Astrocyte (in vitro differentiated cells and primary cell): ENCODE data around the gene DNAJC11. TPM values are rescaled to one million over a fixed set of nuclear protein-coding genes. Genes with fewer than 3 reads are reported as not detected.

ENCODE experiments used
- DNase-seq: peaks from one replicate; pipeline ENCODE4 v3.0.0-alpha.2; 2010; ENCODE audit warnings: low read depth
- FAIRE-seq: peaks from 2 replicates; lab custom pipeline; 2011; peaks lifted over from hg19 to GRCh38; lab: Jason Lieb, UNC
- H2AFZ ChIP-seq: 2 replicates; pipeline ENCODE4 v1.6.0; 2012; ENCODE audit warnings: low read depth, low read length, inconsistent platforms
- H3K27ac ChIP-seq: 2 replicates; pipeline ENCODE4 v1.5.1; 2011; ENCODE audit warnings: low read depth, low read length, inconsistent platforms
- H3K27me3 ChIP-seq: 2 replicates; pipeline ENCODE4 v1.6.0; 2011; ENCODE audit warnings: low read length, inconsistent platforms; ENCODE audit not compliant: insufficient read depth
- H3K36me3 ChIP-seq: 2 replicates; pipeline ENCODE4 v1.5.1; 2011; ENCODE audit warnings: low read length, inconsistent platforms; ENCODE audit not compliant: insufficient read depth
- H3K4me1 ChIP-seq: 2 replicates; pipeline ENCODE4 v1.5.1; 2011; ENCODE audit warnings: low read length, inconsistent platforms; ENCODE audit not compliant: insufficient read depth
- H3K4me2 ChIP-seq: 2 replicates; pipeline ENCODE4 v1.6.0; 2012; ENCODE audit warnings: low read length, inconsistent platforms
- H3K4me3 ChIP-seq: 2 replicates; pipeline ENCODE4 v1.5.1; 2011; ENCODE audit warnings: low read depth, mild to moderate bottlenecking, low read length, inconsistent platforms; ENCODE audit not compliant: insufficient read depth
- H3K79me2 ChIP-seq: 2 replicates; pipeline ENCODE4 v1.6.0; 2012; ENCODE audit warnings: mild to moderate bottlenecking, low read length, inconsistent platforms; ENCODE audit not compliant: insufficient read depth
- H3K9ac ChIP-seq: 2 replicates; pipeline ENCODE4 v1.6.0; 2012; ENCODE audit warnings: mild to moderate bottlenecking, low read length, inconsistent platforms
- H3K9me3 ChIP-seq: 2 replicates; pipeline ENCODE4 v1.5.1; 2012; ENCODE audit warnings: low read depth, mild to moderate bottlenecking, low read length, inconsistent platforms; ENCODE audit not compliant: insufficient read depth
- H4K20me1 ChIP-seq: 2 replicates; pipeline ENCODE4 v1.6.0; 2012; ENCODE audit warnings: low read length, inconsistent platforms; ENCODE audit not compliant: insufficient read depth
- H3K27ac Mint-ChIP-seq: one replicate; pipeline ENCODE4 v1.8.0; 2021; ENCODE audit warnings: mild to moderate bottlenecking, mixed read lengths; ENCODE audit not compliant: unreplicated experiment
- H3K27me3 Mint-ChIP-seq: one replicate; pipeline ENCODE4 v1.8.0; 2021; ENCODE audit warnings: low read depth, mixed read lengths; ENCODE audit not compliant: unreplicated experiment
- H3K36me3 Mint-ChIP-seq: one replicate; pipeline ENCODE4 v1.8.0; 2021; ENCODE audit warnings: low read depth, mixed read lengths; ENCODE audit not compliant: unreplicated experiment
- H3K4me1 Mint-ChIP-seq: one replicate; pipeline ENCODE4 v1.8.0; 2021; ENCODE audit warnings: low read depth, mixed read lengths; ENCODE audit not compliant: unreplicated experiment
- H3K4me3 Mint-ChIP-seq: one replicate; pipeline ENCODE4 v1.8.0; 2021; ENCODE audit warnings: mild to moderate bottlenecking, moderate library complexity, mixed read lengths; ENCODE audit not compliant: unreplicated experiment
- H3K9me3 Mint-ChIP-seq: one replicate; pipeline ENCODE4 v1.8.0; 2021; ENCODE audit warnings: mild to moderate bottlenecking, mixed read lengths; ENCODE audit not compliant: unreplicated experiment
- CTCF ChIP-seq: IDR thresholded peaks from 2 replicates; pipeline ENCODE4 v1.5.1; 2011; ENCODE audit warnings: low read depth, mild to moderate bottlenecking, inconsistent platforms, low read length, moderate library complexity; ENCODE audit not compliant: insufficient read depth
- EZH2 ChIP-seq: IDR thresholded peaks from 2 replicates; pipeline ENCODE4 v1.6.1; 2012; ENCODE audit warnings: mild to moderate bottlenecking, low read length, inconsistent platforms; ENCODE audit not compliant: insufficient read depth
- total RNA-seq: library from RNA; stranded (reverse); gene quantifications from 2 replicates; pipeline ENCODE4 v1.2.1, GENCODE V29; 2021

Gene DNAJC11
- total RNA-seq, 1 donor from 2014 or later, result 63.9 TPM

GRCh38 chr1:6594977-6595740, 106.5 kb downstream of the DNAJC11 start:
- H3K9me3 Mint-ChIP-seq, result no peaks in the 10 kb centered on the region
- peaks cover 9% of the 10 kb centered on the region for H3K4me1 Mint-ChIP-seq
- no peaks in the 10 kb centered on the region for H3K27me3 ChIP-seq
- H3K4me2 ChIP-seq, result no peak overlapping the region
- peaks cover 19% of the 10 kb centered on the region for H3K36me3 Mint-ChIP-seq
- H3K36me3 ChIP-seq, result peaks cover 38% of the 10 kb centered on the region
- peaks cover 11% of the 10 kb centered on the region for H3K4me1 ChIP-seq
- no peak overlapping the region for H3K9ac ChIP-seq
- TF ChIP-seq CTCF (no peak), EZH2 (no peak)
- no peak for FAIRE-seq
- H3K9me3 ChIP-seq, result no peaks in the 10 kb centered on the region
- no peak overlapping the region for H2AFZ ChIP-seq
- no peak overlapping the region for H3K4me3 Mint-ChIP-seq
- no peak overlapping the region for H3K27ac Mint-ChIP-seq
- H3K27me3 Mint-ChIP-seq, result no peaks in the 10 kb centered on the region
- no peak overlapping the region for H3K4me3 ChIP-seq
- no peak overlapping the region for H3K27ac ChIP-seq
- peaks cover 90% of the 10 kb centered on the region for H3K79me2 ChIP-seq
- peaks cover 96% of the 10 kb centered on the region for H4K20me1 ChIP-seq
- DNase-seq, result no peak

- H3K9me3 Mint-ChIP-seq, result no peaks in the 10 kb centered on the region
- no peak overlapping the region for H3K27ac Mint-ChIP-seq
- H3K4me1 Mint-ChIP-seq, result peaks cover 2% of the 10 kb centered on the region
- H3K4me1 ChIP-seq, result no peaks in the 10 kb centered on the region
- H3K36me3 Mint-ChIP-seq, result peaks cover 24% of the 10 kb centered on the region
- H2AFZ ChIP-seq, result no peak overlapping the region
- H3K36me3 ChIP-seq, result peaks cover 43% of the 10 kb centered on the region
- no peak overlapping the region for H3K27ac ChIP-seq
- peaks cover 79% of the 10 kb centered on the region for H3K79me2 ChIP-seq
- no peak overlapping the region for H3K4me3 Mint-ChIP-seq
- no peak for TF ChIP-seq EZH2
- no peak for TF ChIP-seq CTCF
- no peak overlapping the region for H3K9ac ChIP-seq
- peaks cover 96% of the 10 kb centered on the region for H4K20me1 ChIP-seq
- FAIRE-seq (no peak), DNase-seq (no peak)
- H3K27me3 ChIP-seq, result no peaks in the 10 kb centered on the region
- no peak overlapping the region for H3K4me3 ChIP-seq
- no peaks in the 10 kb centered on the region for H3K27me3 Mint-ChIP-seq
- H3K4me2 ChIP-seq, result no peak overlapping the region
- no peaks in the 10 kb centered on the region for H3K9me3 ChIP-seq
Observed at GRCh38 chr1:6593810-6594209, 107.8 kb downstream of the DNAJC11 start.
